ENCODE data around the gene NUDT7. TPM values are rescaled to one million over a fixed set of nuclear protein-coding genes. Genes with fewer than 3 reads are reported as not detected.
A peak's percentile ranks its signal among the peaks of the same experiment; 100 is the strongest.

The NUDT7 gene
- total RNA-seq, 2 donors from 2014 or later: 6.5 to 8.2 TPM

DNA sequence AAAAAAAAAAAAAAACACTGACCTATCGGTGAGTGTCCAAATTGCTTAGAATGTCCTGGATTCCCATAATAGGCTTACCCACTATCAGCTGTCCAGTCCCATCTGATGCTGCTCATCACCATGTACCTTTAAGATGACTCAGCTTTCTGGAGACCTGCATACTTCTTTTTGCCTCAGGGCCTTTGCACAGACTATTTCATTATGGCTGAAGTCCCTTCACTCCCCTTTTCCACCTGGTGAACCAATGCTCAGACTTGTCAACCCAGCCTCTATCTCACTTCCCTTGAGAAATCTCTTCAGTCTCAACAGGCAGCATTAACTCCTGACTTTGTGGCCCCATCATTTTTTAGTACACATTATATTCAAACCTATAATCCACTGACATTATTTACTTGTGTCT is 29.7 kb upstream of the NUDT7 start:
- peaks cover 52% of the 10 kb centered on the region for H3K27me3 Mint-ChIP-seq (ENCODE audit: low read depth)
- no peaks in the 10 kb centered on the region for H3K36me3 Mint-ChIP-seq (ENCODE audit: insufficient read depth in 2 of 2)

DNA sequence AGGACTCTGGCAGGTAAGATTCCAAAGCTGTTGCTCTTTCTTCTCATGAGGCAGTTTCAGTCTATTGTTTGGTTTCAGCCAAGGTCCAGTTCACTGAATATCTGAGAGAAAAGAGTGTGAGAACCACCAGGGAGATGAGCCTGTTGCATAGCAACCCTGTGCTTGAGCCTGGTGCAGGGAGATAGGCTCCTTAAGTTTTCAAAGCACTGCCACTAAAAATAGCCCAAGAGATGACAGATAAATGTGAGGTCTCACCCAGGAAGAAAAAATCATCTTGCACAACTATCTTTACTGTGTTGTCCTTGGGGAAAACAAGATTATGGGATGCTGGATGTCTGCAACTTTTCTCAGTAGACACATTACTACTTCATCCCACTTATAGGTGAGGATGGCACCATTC is 26.2 kb upstream of the NUDT7 start:
- Mint-ChIP-seq H3K4me3 (no peak overlapping the region), H3K9me3 (no peaks in the 10 kb centered on the region), H3K27me3 (ENCODE audit: low read depth) (peaks cover 25% of the 10 kb centered on the region), H3K4me1 (ENCODE audit: low read depth) (no peaks in the 10 kb centered on the region), H3K36me3 (ENCODE audit: insufficient read depth in 2 of 2) (no peaks in the 10 kb centered on the region), H3K27ac (no peak overlapping the region)
- no peak for DNase-seq
- no peak for ATAC-seq (replicated peaks in 1 of 2)

More for the DNA sequence above, 29.7 kb upstream of the NUDT7 start:
- no peak for DNase-seq
- no peak overlapping the region for H3K27ac Mint-ChIP-seq
- no peak overlapping the region for H3K4me3 Mint-ChIP-seq
- no peaks in the 10 kb centered on the region for H3K9me3 Mint-ChIP-seq
- H3K4me1 Mint-ChIP-seq (ENCODE audit: low read depth): no peaks in the 10 kb centered on the region
- ATAC-seq (replicated peaks in 1 of 2): no peak

DNA sequence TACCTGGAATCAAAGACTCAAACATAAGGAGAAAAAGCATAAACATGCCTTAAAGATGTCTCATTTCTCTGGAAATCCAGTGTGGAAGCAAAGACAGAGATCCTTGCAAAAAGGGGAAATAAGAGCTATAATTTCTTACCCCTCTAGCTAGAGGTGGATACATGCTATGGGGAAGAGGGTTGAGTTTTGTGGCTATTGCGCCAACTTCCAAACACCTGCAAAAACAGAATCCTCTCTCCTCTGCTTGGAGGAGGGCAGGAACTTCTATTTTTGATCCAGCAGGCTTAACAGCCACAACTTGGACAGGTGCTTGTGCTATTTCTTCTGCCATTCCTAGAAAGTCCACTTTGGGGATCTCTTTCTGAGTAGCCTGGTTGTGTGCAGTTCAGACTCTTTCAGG is 21.5 kb upstream of the NUDT7 start:
- Mint-ChIP-seq H3K4me3 (no peak overlapping the region), H3K4me1 (ENCODE audit: low read depth) (no peaks in the 10 kb centered on the region), H3K27me3 (ENCODE audit: low read depth) (no peaks in the 10 kb centered on the region), H3K36me3 (ENCODE audit: insufficient read depth in 2 of 2) (no peaks in the 10 kb centered on the region), H3K27ac (no peak overlapping the region), H3K9me3 (no peaks in the 10 kb centered on the region)
- DNase-seq: no peak
- no peak for ATAC-seq (replicated peaks in 1 of 2)

GRCh38 chr16:77705351-77705750 is 17.0 kb upstream of the NUDT7 start:
- Mint-ChIP-seq H3K4me3 (no peak overlapping the region), H3K36me3 (ENCODE audit: insufficient read depth in 2 of 2) (no peaks in the 10 kb centered on the region), H3K9me3 (no peaks in the 10 kb centered on the region), H3K4me1 (ENCODE audit: low read depth) (no peaks in the 10 kb centered on the region), H3K27ac (no peak overlapping the region), H3K27me3 (ENCODE audit: low read depth) (peaks cover 2% of the 10 kb centered on the region)
- ATAC-seq (replicated peaks in 1 of 2): no peak
- no peak for DNase-seq

DNA sequence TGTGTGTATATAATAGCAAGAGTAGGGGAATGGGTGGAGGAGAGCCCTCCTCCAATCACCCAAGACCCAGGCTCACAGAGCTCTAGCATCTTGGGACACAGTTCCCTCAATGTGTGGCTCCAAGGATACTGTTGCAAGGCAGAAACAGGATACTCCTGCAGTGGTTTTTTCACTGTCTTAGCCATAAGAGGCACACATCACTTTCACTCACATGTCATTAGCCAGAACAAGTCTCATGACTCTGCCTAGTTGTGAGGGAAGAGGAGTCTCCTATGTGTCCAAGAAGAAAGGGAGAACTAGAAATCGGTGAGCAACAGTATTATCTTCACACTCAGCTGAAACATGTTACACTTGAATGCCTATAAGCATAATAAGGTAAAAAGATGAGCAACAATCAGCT is 11.1 kb upstream of the NUDT7 start:
- Mint-ChIP-seq H3K4me1 (ENCODE audit: low read depth) (no peaks in the 10 kb centered on the region), H3K27ac (no peak overlapping the region), H3K9me3 (no peaks in the 10 kb centered on the region), H3K36me3 (ENCODE audit: insufficient read depth in 2 of 2) (no peaks in the 10 kb centered on the region), H3K27me3 (ENCODE audit: low read depth) (peaks cover 6% of the 10 kb centered on the region), H3K4me3 (no peak overlapping the region)
- ATAC-seq (replicated peaks in 1 of 2) (no peak), DNase-seq (no peak)

- H3K4me3 Mint-ChIP-seq: peak overlapping the region in 1 of 2 donors; percentile 17
- no peaks in the 10 kb centered on the region for H3K36me3 Mint-ChIP-seq (ENCODE audit: insufficient read depth in 2 of 2)
- ATAC-seq (replicated peaks in 1 of 2): no peak
- H3K9me3 Mint-ChIP-seq: no peaks in the 10 kb centered on the region
- H3K27me3 Mint-ChIP-seq (ENCODE audit: low read depth): peaks cover 6% of the 10 kb centered on the region
- no peak overlapping the region for H3K27ac Mint-ChIP-seq
- no peak for DNase-seq
- H3K4me1 Mint-ChIP-seq (ENCODE audit: low read depth): no peaks in the 10 kb centered on the region
Measured at GRCh38 chr16:77711775-77712174, 10.5 kb upstream of the NUDT7 start.

DNA sequence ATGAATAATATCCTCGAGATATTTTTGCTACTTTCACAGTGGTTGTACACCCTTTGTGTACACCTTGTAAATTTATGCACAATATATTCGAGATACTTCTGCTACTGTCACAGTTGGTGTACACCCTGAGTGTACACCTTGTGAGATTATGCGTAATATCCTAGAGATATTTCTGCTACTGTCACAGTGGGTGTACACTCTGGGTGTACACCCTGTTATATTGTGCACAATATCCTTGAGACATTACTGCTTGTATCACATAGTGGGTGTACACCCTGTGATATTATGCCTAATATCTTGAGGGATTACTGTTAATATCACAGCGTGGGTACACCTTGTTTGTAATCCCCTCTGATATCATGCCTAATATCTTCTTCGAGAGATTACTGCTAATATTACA is 7.2 kb upstream of the NUDT7 start:
- no peaks in the 10 kb centered on the region for H3K9me3 Mint-ChIP-seq
- no peaks in the 10 kb centered on the region for H3K4me1 Mint-ChIP-seq (ENCODE audit: low read depth)
- DNase-seq (no peak), ATAC-seq (replicated peaks in 1 of 2) (peak; percentile 30 to 45)
- no peaks in the 10 kb centered on the region for H3K36me3 Mint-ChIP-seq (ENCODE audit: insufficient read depth in 2 of 2)
- peaks cover 5% of the 10 kb centered on the region for H3K27me3 Mint-ChIP-seq (ENCODE audit: low read depth)
- no peak overlapping the region for H3K27ac Mint-ChIP-seq
- no peak overlapping the region for H3K4me3 Mint-ChIP-seq

GRCh38 chr16:77721752-77722308 is 484 bp upstream of the NUDT7 start:
- peak overlapping the region; percentile 83 to 85 for H3K4me3 Mint-ChIP-seq
- DNase-seq (no peak), ATAC-seq (replicated peaks in 1 of 2) (peak; percentile 18)
- peaks cover 22% of the 10 kb centered on the region for H3K4me1 Mint-ChIP-seq (ENCODE audit: low read depth)
- peaks cover 0 to 3% of the 10 kb centered on the region in 2 donors for H3K9me3 Mint-ChIP-seq
- H3K27me3 Mint-ChIP-seq (ENCODE audit: low read depth): no peaks in the 10 kb centered on the region
- H3K36me3 Mint-ChIP-seq (ENCODE audit: insufficient read depth in 2 of 2): peaks cover 2 to 10% of the 10 kb centered on the region in 2 donors
- no peak overlapping the region for H3K27ac Mint-ChIP-seq

DNA sequence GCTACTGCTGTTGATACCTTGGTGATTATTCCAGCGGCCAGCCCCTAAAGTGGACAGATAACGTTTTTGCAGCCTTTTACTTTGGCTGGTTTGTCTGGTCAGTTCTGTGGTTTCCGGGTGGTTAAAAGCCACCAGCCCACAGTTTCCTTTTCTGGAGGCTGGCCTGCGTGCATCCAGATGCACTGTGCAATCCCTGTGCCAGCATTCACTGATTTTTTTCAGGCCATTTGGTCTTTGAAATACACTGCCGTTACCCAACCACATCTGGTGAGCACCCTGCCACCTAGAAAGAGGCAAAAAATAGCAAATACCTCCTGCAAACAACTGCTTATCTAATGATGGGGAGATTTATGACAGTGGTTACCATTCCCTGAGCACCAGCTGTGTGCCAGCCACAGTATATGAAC is 797 bp downstream of the NUDT7 start:
- Mint-ChIP-seq H3K27ac (peak overlapping the region; percentile 54), H3K4me3 (peak overlapping the region; percentile 83 to 85), H3K36me3 (ENCODE audit: insufficient read depth in 2 of 2) (peaks cover 2 to 10% of the 10 kb centered on the region in 2 donors), H3K9me3 (peaks cover 0 to 3% of the 10 kb centered on the region in 2 donors), H3K4me1 (ENCODE audit: low read depth) (peaks cover 22% of the 10 kb centered on the region), H3K27me3 (ENCODE audit: low read depth) (no peaks in the 10 kb centered on the region)
- peak in 1 of 2 donors; percentile 13 for DNase-seq
- no peak for ATAC-seq (replicated peaks in 1 of 2)

DNA sequence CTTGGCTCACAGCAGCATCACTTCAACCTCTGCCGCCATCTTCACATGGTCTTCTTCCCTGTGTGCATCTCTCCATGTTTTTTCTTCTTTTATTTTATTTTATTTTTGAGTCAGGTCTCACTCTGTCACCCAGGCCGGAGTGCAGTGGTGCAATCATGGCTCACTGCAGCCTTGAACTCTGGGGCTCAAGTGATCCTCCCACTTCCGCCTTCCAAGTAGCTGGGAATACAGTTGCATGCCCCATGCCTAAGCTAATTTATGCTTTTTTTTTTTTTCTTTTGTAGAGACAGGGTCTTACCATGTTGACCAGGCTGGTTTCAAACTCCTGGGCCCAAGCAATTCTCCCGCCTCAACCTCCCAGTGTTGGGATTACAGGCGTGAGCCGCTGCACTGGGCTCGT is 1.9 kb downstream of the NUDT7 start:
- peaks cover 0 to 3% of the 10 kb centered on the region in 2 donors for H3K9me3 Mint-ChIP-seq
- H3K27me3 Mint-ChIP-seq (ENCODE audit: low read depth): no peaks in the 10 kb centered on the region
- peak overlapping the region; percentile 37 to 50 for H3K4me3 Mint-ChIP-seq

DNA sequence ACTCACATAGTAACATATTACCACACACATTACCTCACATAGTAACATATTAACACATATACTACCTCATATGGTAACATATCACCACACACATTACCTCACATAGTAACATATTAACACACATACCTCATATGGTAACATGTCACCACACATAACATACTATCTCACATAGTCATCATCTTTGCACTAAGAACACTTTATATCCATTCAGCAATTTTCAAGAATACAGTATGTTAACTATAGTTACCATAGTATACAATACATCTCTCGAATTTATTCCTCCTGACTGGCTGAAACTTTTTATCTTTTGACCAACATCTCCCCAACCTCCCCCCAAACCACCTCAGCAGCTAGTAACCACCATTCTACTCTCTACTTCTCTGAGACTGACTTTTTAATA is 7.6 kb downstream of the NUDT7 start:
- Mint-ChIP-seq H3K27ac (no peak overlapping the region), H3K27me3 (ENCODE audit: low read depth) (no peaks in the 10 kb centered on the region), H3K36me3 (ENCODE audit: insufficient read depth in 2 of 2) (peaks cover 4 to 15% of the 10 kb centered on the region in 2 donors), H3K4me3 (no peak overlapping the region), H3K4me1 (ENCODE audit: low read depth) (no peaks in the 10 kb centered on the region), H3K9me3 (peaks cover 0 to 6% of the 10 kb centered on the region in 2 donors)
- DNase-seq: no peak
- no peak for ATAC-seq (replicated peaks in 1 of 2)

More for the DNA sequence above, 1.9 kb downstream of the NUDT7 start:
- H3K36me3 Mint-ChIP-seq (ENCODE audit: insufficient read depth in 2 of 2): peaks cover 2 to 10% of the 10 kb centered on the region in 2 donors
- peaks cover 22% of the 10 kb centered on the region for H3K4me1 Mint-ChIP-seq (ENCODE audit: low read depth)
- no peak for ATAC-seq (replicated peaks in 1 of 2)
- no peak for DNase-seq
- peak overlapping the region; percentile 50 for H3K27ac Mint-ChIP-seq

- no peak for DNase-seq
- no peak overlapping the region for H3K27ac Mint-ChIP-seq
- peaks cover 7% of the 10 kb centered on the region for H3K4me1 Mint-ChIP-seq (ENCODE audit: low read depth)
- ATAC-seq (replicated peaks in 1 of 2): peak; percentile 60
- H3K9me3 Mint-ChIP-seq: peaks cover 2 to 8% of the 10 kb centered on the region in 2 donors
- peaks cover 2 to 5% of the 10 kb centered on the region in 2 donors for H3K36me3 Mint-ChIP-seq (ENCODE audit: insufficient read depth in 2 of 2)
- H3K27me3 Mint-ChIP-seq (ENCODE audit: low read depth): no peaks in the 10 kb centered on the region
- H3K4me3 Mint-ChIP-seq: no peak overlapping the region
Measured at GRCh38 chr16:77732241-77732946, 10.1 kb downstream of the NUDT7 start.

- Mint-ChIP-seq H3K4me1 (ENCODE audit: low read depth) (peaks cover 7% of the 10 kb centered on the region), H3K4me3 (no peak overlapping the region)
Measured at GRCh38 chr16:77736879-77737278, 14.6 kb downstream of the NUDT7 start.

More at GRCh38 chr16:77736879-77737278, 14.6 kb downstream of the NUDT7 start:
- Mint-ChIP-seq H3K27me3 (ENCODE audit: low read depth) (no peaks in the 10 kb centered on the region), H3K27ac (no peak overlapping the region), H3K36me3 (ENCODE audit: insufficient read depth in 2 of 2) (peaks cover 0 to 5% of the 10 kb centered on the region in 2 donors), H3K9me3 (peaks cover 2 to 8% of the 10 kb centered on the region in 2 donors)
- ATAC-seq (replicated peaks in 1 of 2) (peak; percentile 65 to 87), DNase-seq (no peak)

Data from activated T-cell treated with anti-CD3 and anti-CD28 coated beads, Interleukin-2, amount 50 U/mL, for 72 hours (primary cell).